Lower leg skin (tissue), 3 donors: ENCODE measurements around the gene UGT1A1.

Experiments used
- CTCF ChIP-seq, 3 donors: fragments of 450-650 bp; IDR thresholded peaks; one replicate each; pipeline ENCODE4 v1.5.1; 2016; ENCODE audit warnings: antibody characterized with exemption in 3 of 3, mild to moderate bottlenecking in 3 of 3, moderate library complexity in 2 of 3
- POLR2A ChIP-seq, 2 donors: fragments of 450-650 bp; IDR thresholded peaks; one replicate each; pipeline ENCODE4 v1.6.1; 2016 to 2017; ENCODE audit warnings: antibody characterized with exemption in 2 of 2, mild to moderate bottlenecking in 1 of 2, moderate library complexity in 1 of 2

GRCh38 chr2:233758141-233758540 lies 1.9 kb upstream of the UGT1A1 start:
- TF ChIP-seq CTCF (IDR thresholded peaks at IDR 0.05) (no peak), POLR2A (IDR thresholded peaks at IDR 0.05) (no peak)
